Spleen (tissue), 11 donors: Measurements from ENCODE around the gene C11orf24. TPM values are rescaled to one million over a fixed set of nuclear protein-coding genes. Genes with fewer than 3 reads are reported as not detected.
A peak's percentile ranks its signal among the peaks of the same experiment; 100 is the strongest.

Source experiments
- DNase-seq: peaks from one replicate; pipeline ENCODE4 v3.0.0-alpha.2; 2020
- H3K27ac ChIP-seq, 8 donors: fragments of 200-600 bp; sonication (generic) in 7 of 8; 1 replicate in 4 of 8; 2 replicates in 4 of 8; pipeline versions ENCODE4 v1.5.0 to v1.8.0; 2016 to 2021; ENCODE audit warnings: inconsistent platforms in 4 of 8, mild to moderate bottlenecking in 4 of 8, moderate library complexity in 1 of 8
- H3K27me3 ChIP-seq, 7 donors: fragments of 200-600 bp; sonication (generic) in 6 of 7; replicated peaks in 1 of 7; 1 replicate in 4 of 7; 2 replicates in 3 of 7; pipeline versions ENCODE4 v1.5.0 to v1.8.0; 2016 to 2021; ENCODE audit warnings: inconsistent platforms in 3 of 7, mild to moderate bottlenecking in 1 of 7
- H3K36me3 ChIP-seq, 6 donors: fragments of 200-600 bp; sonication (generic) in 5 of 6; 1 replicate in 4 of 6; 2 replicates in 2 of 6; pipeline versions ENCODE4 v1.5.0 to v1.8.0; 2016 to 2021; ENCODE audit warnings: inconsistent platforms in 2 of 6
- H3K4me1 ChIP-seq, 6 donors: fragments of 200-600 bp; sonication (generic) in 5 of 6; 1 replicate in 3 of 6; 2 replicates in 3 of 6; pipeline versions ENCODE4 v1.5.0 to v1.8.0; 2016 to 2021; ENCODE audit warnings: inconsistent platforms in 3 of 6
- H3K4me3 ChIP-seq, 8 donors: fragments of 200-600 bp; sonication (generic) in 7 of 8; 1 replicate in 4 of 8; 2 replicates in 4 of 8; pipeline versions ENCODE4 v1.5.0 to v1.8.0; 2016 to 2021; ENCODE audit warnings: inconsistent platforms in 4 of 8, mild to moderate bottlenecking in 4 of 8, moderate library complexity in 2 of 8
- H3K9me3 ChIP-seq, 8 donors: fragments of 200-600 bp; sonication (generic) in 7 of 8; 1 replicate in 4 of 8; 2 replicates in 4 of 8; pipeline versions ENCODE4 v1.5.0 to v1.8.0; 2016 to 2021; ENCODE audit warnings: inconsistent platforms in 4 of 8
- CTCF ChIP-seq, 11 experiments: fragments of 200-600 bp in 7 of 11; fragments of 450-650 bp in 4 of 11; sonication (generic) in 4 of 11; IDR thresholded peaks in 8 of 11; conservative IDR thresholded peaks in 3 of 11; 1 replicate in 7 of 11; 2 replicates in 4 of 11; pipeline versions ENCODE4 v1.4.0 to v1.8.0; 2016 to 2021; ENCODE audit warnings: antibody characterized with exemption in 11 of 11, inconsistent platforms in 4 of 11, mild to moderate bottlenecking in 1 of 11
- POLR2A ChIP-seq, 3 donors: fragments of 450-650 bp; IDR thresholded peaks; one replicate each; pipeline ENCODE4 v1.5.1; 2017; ENCODE audit warnings: antibody characterized with exemption in 3 of 3, mild to moderate bottlenecking in 1 of 3
- POLR2AphosphoS5 ChIP-seq, 3 donors: sonication (generic); formaldehyde crosslinking; IDR thresholded peaks; one replicate each; pipeline ENCODE4 v1.5.1; 2017; ENCODE audit warnings: antibody characterized with exemption in 3 of 3
- WGBS, 5 donors: extraction: QIAGEN DNeasy Blood & Tissue Kit in 3 of 5; methylation state at CpG; one replicate each; pipeline versions ENCODE4 v1.1.5 to v1.1.7; 2013 to 2018; 5-methylcytosine and 5-hydroxymethylcytosine counted together
- intact Hi-C: fragments of 100-400 bp; cut with DNase I; formaldehyde crosslinking; loops from one replicate; pipeline ENCODE4 v1.15.0; 2023; ENCODE audit warnings: low total_unique reads
- polyA plus RNA-seq, 3 donors: library from polyadenylated mRNA; stranded (reverse); fragments of 200-250 nt; gene quantifications; one replicate each; pipeline ENCODE4 v1.2.1, GENCODE V29; 2013
- total RNA-seq, 7 donors: library from RNA; depleted of rRNA in 3 of 7; stranded (reverse); fragments of >200 nt in 3 of 7; fragmentation: NEBNext Ultra II Directional in 4 of 7; extraction: Animal tissue kit (Norgen Biotek cat#: 25700) in 4 of 7; gene quantifications; one replicate each; pipeline versions ENCODE4 v1.1.0 to v1.2.1, GENCODE V29; 2016 to 2021
- donor health status: healthy with polysubstance abuse.
- donor health status: DM: no; HTN: no; CAD: no; lungs with moderate emphysema.
- donor health status: DM: no; HTN: no; CAD: no.
- donor health status: Bipolar disorder and iron deficiency.
- donor health status: healthy.
- donor health status: DM: no; HTN: no; CAD: no.
- donor health status: DM: yes; HTN: yes; CAD: no.

The C11orf24 gene
- total and polyA plus RNA-seq, 10 donors, result 15.9 to 36.0 (median 24.2) TPM

GRCh38 chr11:68266121-68266891 lies 5.5 kb downstream of the C11orf24 start:
- intact Hi-C loops, result no loop called here
- H3K4me1 ChIP-seq, result peaks cover 27 to 67% (median 50%) of the 10 kb centered on the region in 6 donors
- 62 to 81% (median 77%) methylated on average over 11 to 16 of the region's 16 CpGs for WGBS, 5 donors
- H3K27me3 ChIP-seq, result no peaks in the 10 kb centered on the region
- DNase-seq, result no peak
- peak overlapping the region; percentile 13 to 82 (median 72) for H3K27ac ChIP-seq
- no peaks in the 10 kb centered on the region for H3K9me3 ChIP-seq
- H3K4me3 ChIP-seq, result peak overlapping the region in 1 of 8 donors; percentile 21
- peaks cover 0 to 67% (median 44%) of the 10 kb centered on the region in 6 donors for H3K36me3 ChIP-seq
- TF ChIP-seq CTCF (IDR thresholded peaks at IDR 0.05 in 8 of 11, conservative IDR thresholded peaks at IDR 0.05 in 3 of 11) (no peak), POLR2AphosphoS5 (IDR thresholded peaks at IDR 0.05) (no peak), POLR2A (IDR thresholded peaks at IDR 0.05) (no peak)

- peaks cover 0 to 79% (median 50%) of the 10 kb centered on the region in 6 donors for H3K36me3 ChIP-seq
- no peak for DNase-seq
- 85 to 94% (median 89%) methylated on average over 13 of the region's 13 CpGs for WGBS, 5 donors
- no peak for TF ChIP-seq CTCF (IDR thresholded peaks at IDR 0.05 in 8 of 11, conservative IDR thresholded peaks at IDR 0.05 in 3 of 11)
- no peak for TF ChIP-seq POLR2AphosphoS5 (IDR thresholded peaks at IDR 0.05)
- TF ChIP-seq POLR2A (IDR thresholded peaks at IDR 0.05), result no peak
- intact Hi-C loops, result no loop called here
- no peaks in the 10 kb centered on the region for H3K9me3 ChIP-seq
- no peak overlapping the region for H3K4me3 ChIP-seq
- H3K4me1 ChIP-seq, result peaks cover 16 to 54% (median 37%) of the 10 kb centered on the region in 6 donors
- peak overlapping the region in 4 of 8 donors; percentile 74 to 82 (median 78) for H3K27ac ChIP-seq
- no peaks in the 10 kb centered on the region for H3K27me3 ChIP-seq
Observed at GRCh38 chr11:68264741-68265540, 6.8 kb downstream of the C11orf24 start.

- H3K4me3 ChIP-seq, result no peak overlapping the region
- intact Hi-C loops, result no loop called here
Observed at GRCh38 chr11:68264244-68264643, 7.5 kb downstream of the C11orf24 start.

More at GRCh38 chr11:68264244-68264643, 7.5 kb downstream of the C11orf24 start:
- H3K27me3 ChIP-seq, result no peaks in the 10 kb centered on the region
- H3K4me1 ChIP-seq, result peaks cover 9 to 47% (median 30%) of the 10 kb centered on the region in 6 donors
- WGBS, 5 donors, result 94 to 100% (median 96%) methylated on average over 1 of the region's 1 CpG
- no peaks in the 10 kb centered on the region for H3K9me3 ChIP-seq
- TF ChIP-seq CTCF (IDR thresholded peaks at IDR 0.05 in 8 of 11, conservative IDR thresholded peaks at IDR 0.05 in 3 of 11) (no peak), POLR2AphosphoS5 (IDR thresholded peaks at IDR 0.05) (no peak), POLR2A (IDR thresholded peaks at IDR 0.05) (no peak)
- H3K36me3 ChIP-seq, result peaks cover 0 to 79% (median 50%) of the 10 kb centered on the region in 6 donors
- no peak for DNase-seq
- H3K27ac ChIP-seq, result no peak overlapping the region
